Mesendoderm (in vitro differentiated cells): ENCODE data around the gene ACER1.

Experiments used
- DNase-seq: peaks from one replicate; pipeline ENCODE4 v3.0.0; 2013
- H2AK5ac ChIP-seq: 2 replicates; pipeline ENCODE4 v1.6.1; 2013; ENCODE audit warnings: low read length, inconsistent platforms
- H2BK120ac ChIP-seq: 2 replicates; pipeline ENCODE4 v1.6.1; 2013; ENCODE audit warnings: low read depth, mild to moderate bottlenecking, low read length, moderate library complexity, mixed read lengths
- H2BK15ac ChIP-seq: replicated peaks from 2 replicates; pipeline ENCODE4 v1.6.1; 2013; ENCODE audit warnings: low read depth, mild to moderate bottlenecking, moderate library complexity
- H2BK5ac ChIP-seq: 2 replicates; pipeline ENCODE4 v1.6.1; 2013; ENCODE audit warnings: low read length, inconsistent platforms
- H3K18ac ChIP-seq: 2 replicates; pipeline ENCODE4 v1.6.1; 2013; ENCODE audit warnings: mild to moderate bottlenecking, low read length, mixed read lengths
- H3K23ac ChIP-seq: one replicate; pipeline ENCODE4 v1.6.1; 2013; ENCODE audit warnings: low read length
- H3K27ac ChIP-seq: 2 replicates; pipeline ENCODE4 v1.5.1; 2013; ENCODE audit warnings: low read depth, mild to moderate bottlenecking, inconsistent platforms, low read length, moderate library complexity
- H3K27me3 ChIP-seq: 2 replicates; pipeline ENCODE4 v1.6.1; 2013; ENCODE audit warnings: low read length, control low read depth, mild to moderate bottlenecking, inconsistent platforms; ENCODE audit not compliant: insufficient read depth, poor library complexity
- H3K36me3 ChIP-seq: 2 replicates; pipeline ENCODE4 v1.6.1; 2013; ENCODE audit warnings: low read length, inconsistent platforms; ENCODE audit not compliant: control insufficient read depth, insufficient read depth
- H3K4ac ChIP-seq: one replicate; pipeline ENCODE4 v1.6.1; 2013; ENCODE audit warnings: low read depth, mild to moderate bottlenecking, low read length, moderate library complexity
- H3K4me1 ChIP-seq: 2 replicates; pipeline ENCODE4 v1.6.1; 2013; ENCODE audit warnings: low read depth, low read length, inconsistent platforms; ENCODE audit not compliant: control insufficient read depth
- H3K4me2 ChIP-seq: 2 replicates; pipeline ENCODE4 v1.6.1; 2013; ENCODE audit warnings: low read length
- H3K4me3 ChIP-seq: 2 replicates; pipeline ENCODE4 v1.5.1; 2013; ENCODE audit warnings: mild to moderate bottlenecking, low read length
- H3K56ac ChIP-seq: one replicate; pipeline ENCODE4 v1.6.1; 2013; ENCODE audit warnings: low read length
- H3K79me1 ChIP-seq: 2 replicates; pipeline ENCODE4 v1.6.1; 2013; ENCODE audit warnings: low read length, inconsistent platforms
- H3K79me2 ChIP-seq: 2 replicates; pipeline ENCODE4 v1.6.1; 2013; ENCODE audit warnings: mild to moderate bottlenecking, low read length; ENCODE audit not compliant: control insufficient read depth, insufficient read depth
- H3K9ac ChIP-seq: 2 replicates; pipeline ENCODE4 v1.6.1; 2013; ENCODE audit warnings: low read length, inconsistent platforms
- H4K5ac ChIP-seq: one replicate; pipeline ENCODE4 v1.6.1; 2013; ENCODE audit warnings: low read length
- H4K8ac ChIP-seq: one replicate; pipeline ENCODE4 v1.6.1; 2013; ENCODE audit warnings: low read depth, mild to moderate bottlenecking, control low read depth, low read length, moderate library complexity
- WGBS: extraction: QIAGEN DNeasy Blood & Tissue Kit; methylation state at CpG from one replicate; pipeline ENCODE4 v1.1.7; 2013; ENCODE audit warnings: low lambda C conversion rate, missing lambda C conversion rate; ENCODE audit not compliant: insufficient coverage; ENCODE audit errors: extremely low coverage; 5-methylcytosine and 5-hydroxymethylcytosine counted together

Gene ACER1

DNA sequence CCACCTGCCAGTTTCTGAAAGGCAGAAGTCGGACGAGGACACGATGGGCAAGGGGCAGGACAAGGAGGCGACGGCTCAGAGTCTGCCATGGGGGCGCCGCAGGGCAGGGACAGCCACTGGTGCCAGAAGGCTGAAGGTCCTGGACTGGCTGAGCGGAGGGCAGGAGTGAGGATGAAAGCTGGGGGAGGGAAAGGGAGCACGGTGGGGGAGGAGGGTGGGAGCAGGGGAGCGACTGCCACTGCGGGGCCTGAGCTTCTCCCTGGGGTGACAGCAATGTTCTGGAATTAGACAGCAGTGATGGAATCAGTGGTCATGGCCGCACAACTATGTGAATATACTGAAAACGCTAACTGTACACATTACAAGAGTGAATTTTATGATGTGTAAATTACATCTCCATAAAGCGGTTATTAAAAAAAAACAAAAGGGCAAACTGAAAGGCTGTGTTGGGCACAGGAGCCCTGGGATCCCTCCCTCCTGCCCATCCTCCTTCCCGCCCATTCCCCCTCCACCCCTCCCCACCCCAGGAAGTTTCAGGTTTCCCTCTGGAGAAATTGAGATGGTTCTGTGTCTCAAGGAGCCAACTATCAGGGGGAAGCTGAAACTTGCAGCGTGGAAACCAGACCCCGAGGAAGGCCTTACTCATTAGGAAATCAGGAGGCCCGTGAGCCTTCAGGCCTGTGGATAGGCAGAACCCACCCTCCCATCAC, 69.5 kb downstream of the ACER1 start:
- no peak overlapping the region for H2BK15ac ChIP-seq
- H3K18ac ChIP-seq: no peak overlapping the region
- no peaks in the 10 kb centered on the region for H3K27me3 ChIP-seq
- DNase-seq: peak; percentile 47
- H3K56ac ChIP-seq: no peak overlapping the region
- H4K5ac ChIP-seq: no peak overlapping the region
- peaks cover 2% of the 10 kb centered on the region for H3K36me3 ChIP-seq
- H3K9ac ChIP-seq: peak overlapping the region; percentile 24
- no peak overlapping the region for H2BK5ac ChIP-seq
- H3K27ac ChIP-seq: no peak overlapping the region
- H3K23ac ChIP-seq: no peak overlapping the region
- peaks cover 17% of the 10 kb centered on the region for H3K79me1 ChIP-seq
- no CpG with 5 or more reads among the region's 18 CpGs for WGBS
- no peaks in the 10 kb centered on the region for H3K4me1 ChIP-seq
- H3K4me2 ChIP-seq: no peak overlapping the region
- H4K8ac ChIP-seq: no peak overlapping the region
- no peak overlapping the region for H3K4ac ChIP-seq
- no peak overlapping the region for H3K4me3 ChIP-seq
- H3K79me2 ChIP-seq: peaks cover 22% of the 10 kb centered on the region
- no peak overlapping the region for H2AK5ac ChIP-seq
- no peak overlapping the region for H2BK120ac ChIP-seq

DNA sequence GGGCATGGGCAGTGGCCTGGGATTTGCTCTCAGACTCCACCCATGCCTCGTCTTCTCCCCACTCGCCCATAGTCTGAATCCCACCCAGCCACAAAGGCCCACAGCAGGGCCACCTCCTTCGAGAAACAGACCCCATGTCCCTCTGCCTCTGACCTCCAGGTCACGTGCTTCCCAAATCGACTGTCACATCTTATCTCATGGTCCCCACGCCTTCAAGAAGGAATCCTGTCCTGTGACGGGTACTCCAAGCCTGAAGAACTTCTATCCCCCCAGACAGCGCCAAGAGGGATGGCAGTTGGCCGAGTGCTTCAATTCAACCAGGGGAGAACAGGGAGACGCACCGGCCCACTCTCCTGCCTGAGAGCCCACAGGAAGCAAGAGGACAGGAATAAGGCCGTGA, 70.1 kb downstream of the ACER1 start:
- Histone ChIP-seq H3K4ac (no peak overlapping the region), H2BK120ac (no peak overlapping the region), H3K4me1 (no peaks in the 10 kb centered on the region), H3K79me2 (peaks cover 28% of the 10 kb centered on the region), H3K56ac (no peak overlapping the region), H3K4me3 (no peak overlapping the region), H4K5ac (no peak overlapping the region), H3K79me1 (peaks cover 19% of the 10 kb centered on the region), H3K9ac (no peak overlapping the region), H3K27ac (no peak overlapping the region), H3K18ac (no peak overlapping the region), H2AK5ac (no peak overlapping the region), H4K8ac (no peak overlapping the region), H2BK15ac (no peak overlapping the region), H3K4me2 (no peak overlapping the region), H3K23ac (no peak overlapping the region), H3K36me3 (peaks cover 3% of the 10 kb centered on the region), H3K27me3 (no peaks in the 10 kb centered on the region), H2BK5ac (no peak overlapping the region)
- no CpG with 5 or more reads among the region's 12 CpGs for WGBS
- no peak for DNase-seq

GRCh38 chr19:6262519-6262918, 70.9 kb downstream of the ACER1 start:
- no CpG with 5 or more reads among the region's 11 CpGs for WGBS
- Histone ChIP-seq H3K4me3 (no peak overlapping the region), H2BK5ac (no peak overlapping the region), H3K27me3 (no peaks in the 10 kb centered on the region), H2BK120ac (no peak overlapping the region), H4K8ac (no peak overlapping the region), H3K79me1 (peaks cover 16% of the 10 kb centered on the region), H3K27ac (no peak overlapping the region), H3K18ac (no peak overlapping the region), H3K23ac (no peak overlapping the region), H3K4me1 (no peaks in the 10 kb centered on the region), H3K36me3 (peaks cover 3% of the 10 kb centered on the region), H4K5ac (no peak overlapping the region), H2AK5ac (no peak overlapping the region), H3K79me2 (peaks cover 30% of the 10 kb centered on the region), H2BK15ac (no peak overlapping the region), H3K56ac (no peak overlapping the region), H3K4me2 (no peak overlapping the region), H3K4ac (no peak overlapping the region), H3K9ac (no peak overlapping the region)
- no peak for DNase-seq

DNA sequence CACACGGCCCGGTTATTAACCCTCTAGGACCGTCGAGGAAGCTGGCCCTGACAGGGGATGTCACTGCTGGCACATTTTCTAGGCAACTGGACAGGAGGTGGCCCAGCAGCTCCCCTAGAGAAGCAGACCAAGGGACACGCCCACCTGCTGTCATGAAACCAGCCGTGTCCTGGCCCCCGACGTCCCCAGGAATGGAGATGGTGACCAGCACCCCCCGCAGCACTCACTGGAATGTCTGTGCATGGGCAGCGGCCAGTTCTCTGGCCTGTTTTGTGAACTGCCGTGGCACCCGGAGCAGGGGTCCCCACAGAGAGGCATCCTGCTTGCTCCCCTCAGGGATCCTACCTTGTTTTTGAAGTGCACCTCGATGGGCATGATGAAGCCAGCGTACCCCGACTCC, 71.5 kb downstream of the ACER1 start:
- H4K5ac ChIP-seq: no peak overlapping the region
- H2BK120ac ChIP-seq: no peak overlapping the region
- no peaks in the 10 kb centered on the region for H3K4me1 ChIP-seq
- no CpG with 5 or more reads among the region's 15 CpGs for WGBS
- no peak overlapping the region for H2AK5ac ChIP-seq
- no peak overlapping the region for H2BK15ac ChIP-seq
- H3K4me2 ChIP-seq: no peak overlapping the region
- no peak overlapping the region for H3K9ac ChIP-seq
- no peak overlapping the region for H3K27ac ChIP-seq
- no peak overlapping the region for H3K23ac ChIP-seq
- no peak overlapping the region for H3K56ac ChIP-seq
- no peak overlapping the region for H3K18ac ChIP-seq
- no peak overlapping the region for H2BK5ac ChIP-seq
- peaks cover 3% of the 10 kb centered on the region for H3K36me3 ChIP-seq
- H4K8ac ChIP-seq: no peak overlapping the region
- no peaks in the 10 kb centered on the region for H3K27me3 ChIP-seq
- no peak overlapping the region for H3K4ac ChIP-seq
- H3K4me3 ChIP-seq: no peak overlapping the region
- H3K79me1 ChIP-seq: peaks cover 15% of the 10 kb centered on the region
- no peak for DNase-seq
- peaks cover 30% of the 10 kb centered on the region for H3K79me2 ChIP-seq

DNA sequence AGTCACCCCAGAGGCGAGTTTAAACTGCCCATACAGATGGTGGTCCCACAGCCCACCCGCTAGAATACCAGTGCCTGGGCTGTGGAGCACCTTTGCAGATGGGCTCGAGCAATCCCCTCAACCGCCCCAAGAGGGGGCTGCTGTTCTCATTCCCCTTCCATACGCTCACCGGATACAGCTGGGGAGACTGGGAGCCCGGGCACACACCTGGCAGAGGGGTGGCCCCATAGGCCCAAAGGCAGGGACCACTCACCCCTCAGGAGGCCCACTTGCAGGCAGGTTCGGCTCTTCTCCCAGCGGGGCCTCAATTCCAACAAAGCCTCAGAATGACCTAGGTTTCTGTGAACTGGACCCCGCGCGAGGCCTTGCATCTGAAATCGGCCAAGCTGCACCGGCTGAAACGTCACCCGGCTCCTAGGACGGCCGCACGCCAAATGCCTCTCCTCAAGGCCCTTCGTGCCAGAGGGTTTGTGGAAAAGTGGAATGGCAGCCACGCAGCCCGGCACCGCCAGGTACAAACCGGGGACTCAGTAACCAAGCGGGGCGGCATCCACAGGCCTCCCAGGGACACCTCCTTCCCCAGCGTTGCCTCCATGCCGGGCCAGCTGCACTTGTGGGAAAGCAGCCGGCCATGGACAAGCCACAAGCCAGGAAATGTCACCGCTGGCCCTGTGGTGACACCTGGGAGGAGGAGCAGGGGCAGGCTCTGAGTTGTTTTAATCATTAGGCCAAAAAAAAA, 72.3 kb downstream of the ACER1 start:
- WGBS: no CpG with 5 or more reads among the region's 30 CpGs
- no peak overlapping the region for H2BK5ac ChIP-seq
- H3K9ac ChIP-seq: no peak overlapping the region
- no peak overlapping the region for H2BK120ac ChIP-seq
- H2BK15ac ChIP-seq: no peak overlapping the region
- H3K23ac ChIP-seq: no peak overlapping the region
- peaks cover 3% of the 10 kb centered on the region for H3K36me3 ChIP-seq
- H2AK5ac ChIP-seq: no peak overlapping the region
- peaks cover 14% of the 10 kb centered on the region for H3K79me1 ChIP-seq
- H4K5ac ChIP-seq: no peak overlapping the region
- H4K8ac ChIP-seq: no peak overlapping the region
- H3K27me3 ChIP-seq: no peaks in the 10 kb centered on the region
- no peak overlapping the region for H3K4me3 ChIP-seq
- peaks cover 30% of the 10 kb centered on the region for H3K79me2 ChIP-seq
- H3K4ac ChIP-seq: no peak overlapping the region
- H3K4me2 ChIP-seq: no peak overlapping the region
- H3K18ac ChIP-seq: no peak overlapping the region
- peak; percentile 66 for DNase-seq
- H3K4me1 ChIP-seq: no peaks in the 10 kb centered on the region
- H3K56ac ChIP-seq: no peak overlapping the region
- H3K27ac ChIP-seq: no peak overlapping the region
